Vagina (tissue), 2 donors: ENCODE results near the gene SSMEM1.

ENCODE experiments used
- POLR2A ChIP-seq, 2 donors: fragments of 450-650 bp; IDR thresholded peaks; one replicate each; pipeline ENCODE4 v1.6.1; 2017; ENCODE audit warnings: antibody characterized with exemption in 2 of 2, mild to moderate bottlenecking in 2 of 2, moderate library complexity in 2 of 2
- TF ChIP-seq, protein P1 (sequence below), 3 experiments: fragments of 450-650 bp in 2 of 3; fragments of 200-600 bp in 1 of 3; sonication (generic) in 1 of 3; IDR thresholded peaks; one replicate each; pipeline ENCODE4 v1.5.1; 2017 to 2019; ENCODE audit warnings: antibody characterized with exemption in 3 of 3, mild to moderate bottlenecking in 2 of 3, moderate library complexity in 2 of 3

DNA sequence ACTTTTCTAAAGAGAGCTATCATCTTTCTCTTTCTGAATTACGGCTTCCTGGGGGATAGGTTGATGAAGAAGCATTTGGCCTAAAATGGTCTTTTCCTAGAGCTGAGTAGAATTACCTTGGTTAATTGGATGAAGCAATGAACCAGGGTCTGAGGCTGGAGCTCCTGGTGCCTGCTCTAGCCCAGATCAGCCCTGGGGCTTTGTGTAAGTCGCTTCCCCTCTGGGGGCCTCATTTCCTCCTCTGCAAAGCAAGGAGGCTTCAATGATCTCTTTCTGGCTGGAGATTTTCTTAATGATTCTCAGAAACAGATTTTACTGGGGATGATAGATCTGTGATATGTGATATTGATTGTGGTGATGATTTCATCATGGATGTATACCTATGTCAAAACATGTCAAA, 55.5 kb downstream of the SSMEM1 start:
- TF ChIP-seq, protein P1, sequence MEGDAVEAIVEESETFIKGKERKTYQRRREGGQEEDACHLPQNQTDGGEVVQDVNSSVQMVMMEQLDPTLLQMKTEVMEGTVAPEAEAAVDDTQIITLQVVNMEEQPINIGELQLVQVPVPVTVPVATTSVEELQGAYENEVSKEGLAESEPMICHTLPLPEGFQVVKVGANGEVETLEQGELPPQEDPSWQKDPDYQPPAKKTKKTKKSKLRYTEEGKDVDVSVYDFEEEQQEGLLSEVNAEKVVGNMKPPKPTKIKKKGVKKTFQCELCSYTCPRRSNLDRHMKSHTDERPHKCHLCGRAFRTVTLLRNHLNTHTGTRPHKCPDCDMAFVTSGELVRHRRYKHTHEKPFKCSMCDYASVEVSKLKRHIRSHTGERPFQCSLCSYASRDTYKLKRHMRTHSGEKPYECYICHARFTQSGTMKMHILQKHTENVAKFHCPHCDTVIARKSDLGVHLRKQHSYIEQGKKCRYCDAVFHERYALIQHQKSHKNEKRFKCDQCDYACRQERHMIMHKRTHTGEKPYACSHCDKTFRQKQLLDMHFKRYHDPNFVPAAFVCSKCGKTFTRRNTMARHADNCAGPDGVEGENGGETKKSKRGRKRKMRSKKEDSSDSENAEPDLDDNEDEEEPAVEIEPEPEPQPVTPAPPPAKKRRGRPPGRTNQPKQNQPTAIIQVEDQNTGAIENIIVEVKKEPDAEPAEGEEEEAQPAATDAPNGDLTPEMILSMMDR (IDR thresholded peaks at IDR 0.05) = no peak
- no peak for TF ChIP-seq POLR2A (IDR thresholded peaks at IDR 0.05)
